GM19328 (cell line): ENCODE results near the gene TSPAN15.

Experiments used
- ATAC-seq: cut with Tn5 transposase; IDR thresholded peaks from one replicate; pipeline ENCODE4 v1.9.1; 2021; ENCODE audit warnings: mild to moderate bottlenecking, moderate library complexity; ENCODE audit not compliant: unreplicated experiment

TSPAN15 gene

DNA sequence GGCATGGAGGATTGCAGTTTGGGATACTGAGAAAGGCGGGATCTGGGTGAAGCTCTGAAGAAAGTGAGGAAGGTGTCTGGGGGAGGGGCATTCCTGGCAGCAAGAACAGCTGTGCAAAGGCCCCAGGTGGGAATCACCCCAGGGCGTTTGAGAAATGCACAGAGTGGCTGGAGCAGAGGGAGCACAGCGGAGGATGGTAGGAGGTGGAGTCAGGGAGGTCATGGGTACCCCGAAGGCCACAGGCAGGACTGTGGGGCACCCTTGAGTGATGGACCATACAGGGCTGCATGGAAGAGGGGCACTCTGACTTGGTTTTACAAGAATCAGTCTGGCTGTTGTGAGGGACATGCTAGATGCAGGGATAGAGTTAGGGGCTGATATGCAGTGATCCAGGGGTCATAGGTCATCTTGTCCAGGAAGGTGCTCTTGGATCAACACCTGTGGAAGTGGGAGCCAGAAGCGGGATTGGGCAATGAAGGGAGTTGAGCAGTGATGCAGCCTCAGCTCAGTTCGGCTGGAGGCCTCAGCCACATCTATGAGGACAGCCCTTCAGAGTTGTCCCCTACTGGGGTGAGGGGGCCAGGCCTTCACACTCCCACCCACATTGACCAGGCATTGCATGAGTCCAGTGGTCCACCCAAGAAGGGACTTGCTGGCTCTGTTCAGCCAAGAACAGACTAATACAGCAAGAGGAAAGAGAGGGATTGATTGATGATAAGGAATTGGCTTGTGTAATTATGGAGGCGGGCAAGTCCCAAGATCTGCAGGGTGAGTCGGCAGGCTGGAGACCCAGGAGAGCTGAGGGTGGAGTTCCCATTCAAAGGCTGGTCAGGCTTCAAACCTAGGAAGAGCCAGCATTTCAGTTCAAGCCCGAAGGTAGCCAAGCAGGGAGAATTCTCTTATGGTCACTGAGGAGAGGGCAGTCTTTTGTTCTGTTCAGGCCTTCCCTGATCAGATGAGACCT is 48.7 kb downstream of the TSPAN15 start:
- ATAC-seq = no peak

DNA sequence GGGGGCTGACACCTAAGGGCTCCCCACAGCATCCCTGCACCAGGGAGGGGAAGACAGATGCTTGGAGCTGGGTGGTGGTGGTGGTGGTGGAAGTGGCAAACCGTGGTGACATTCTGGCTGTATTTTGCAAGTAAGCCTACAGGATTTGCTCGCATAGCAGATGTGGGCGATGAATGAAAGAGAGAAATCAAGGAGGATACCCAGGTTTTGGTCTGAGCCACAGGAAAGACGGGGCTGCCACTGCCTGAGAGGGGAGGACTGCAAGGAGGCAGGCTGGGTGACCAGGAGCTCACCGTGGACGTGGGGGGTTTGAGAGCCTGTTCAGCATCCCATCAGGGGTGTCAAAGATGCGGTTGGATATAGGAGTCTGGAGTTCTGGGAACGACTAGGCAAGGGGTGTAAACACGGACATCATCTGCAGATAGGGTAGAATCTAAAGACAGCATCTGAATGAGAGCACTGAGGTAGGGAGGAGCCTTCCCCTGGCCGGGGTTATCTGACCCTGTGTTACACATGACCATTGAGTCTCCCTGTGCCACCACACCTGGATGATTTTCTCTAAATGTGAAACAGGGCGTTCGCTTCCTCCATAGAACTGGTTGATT is 49.7 kb downstream of the TSPAN15 start:
- ATAC-seq = no peak

DNA sequence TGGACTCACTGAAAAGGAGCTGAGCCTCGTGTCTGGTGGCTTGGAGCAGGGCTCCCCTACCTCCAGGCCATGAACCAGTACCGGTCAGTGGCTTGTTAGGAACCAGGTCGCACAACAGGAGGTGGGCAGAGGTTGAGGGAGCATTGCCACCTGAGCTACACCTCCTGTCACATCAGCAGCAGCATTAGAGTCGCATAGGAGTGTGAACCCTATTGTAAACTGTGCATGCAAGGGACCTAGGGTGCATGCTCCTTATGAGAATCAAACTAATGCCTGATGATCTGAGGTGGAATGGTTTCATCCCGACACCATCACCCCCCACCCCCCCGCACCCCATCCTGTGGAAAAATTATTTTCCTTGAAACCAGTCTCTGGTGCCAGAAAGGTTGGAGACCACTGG is 50.4 kb downstream of the TSPAN15 start:
- no peak for ATAC-seq

DNA sequence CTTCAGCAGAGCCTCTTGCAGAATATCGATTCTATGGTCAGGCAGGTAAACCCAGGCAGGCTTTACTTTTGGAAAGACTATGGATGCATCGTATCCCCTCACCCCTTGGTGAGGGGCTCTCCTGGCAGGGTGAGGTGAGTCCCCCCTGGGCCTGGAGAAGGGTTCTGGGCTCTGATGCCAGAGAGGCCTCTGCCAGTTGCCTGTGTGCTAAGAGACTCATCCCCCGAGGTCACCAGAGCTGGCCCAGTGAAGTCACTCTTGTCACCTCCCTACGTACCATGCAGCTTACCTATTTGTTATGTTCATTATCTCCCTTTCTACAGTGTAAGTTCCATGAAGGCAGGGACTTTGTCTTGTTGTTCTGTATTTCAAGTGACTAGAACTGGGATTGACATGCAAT is 51.3 kb downstream of the TSPAN15 start:
- ATAC-seq = no peak

DNA sequence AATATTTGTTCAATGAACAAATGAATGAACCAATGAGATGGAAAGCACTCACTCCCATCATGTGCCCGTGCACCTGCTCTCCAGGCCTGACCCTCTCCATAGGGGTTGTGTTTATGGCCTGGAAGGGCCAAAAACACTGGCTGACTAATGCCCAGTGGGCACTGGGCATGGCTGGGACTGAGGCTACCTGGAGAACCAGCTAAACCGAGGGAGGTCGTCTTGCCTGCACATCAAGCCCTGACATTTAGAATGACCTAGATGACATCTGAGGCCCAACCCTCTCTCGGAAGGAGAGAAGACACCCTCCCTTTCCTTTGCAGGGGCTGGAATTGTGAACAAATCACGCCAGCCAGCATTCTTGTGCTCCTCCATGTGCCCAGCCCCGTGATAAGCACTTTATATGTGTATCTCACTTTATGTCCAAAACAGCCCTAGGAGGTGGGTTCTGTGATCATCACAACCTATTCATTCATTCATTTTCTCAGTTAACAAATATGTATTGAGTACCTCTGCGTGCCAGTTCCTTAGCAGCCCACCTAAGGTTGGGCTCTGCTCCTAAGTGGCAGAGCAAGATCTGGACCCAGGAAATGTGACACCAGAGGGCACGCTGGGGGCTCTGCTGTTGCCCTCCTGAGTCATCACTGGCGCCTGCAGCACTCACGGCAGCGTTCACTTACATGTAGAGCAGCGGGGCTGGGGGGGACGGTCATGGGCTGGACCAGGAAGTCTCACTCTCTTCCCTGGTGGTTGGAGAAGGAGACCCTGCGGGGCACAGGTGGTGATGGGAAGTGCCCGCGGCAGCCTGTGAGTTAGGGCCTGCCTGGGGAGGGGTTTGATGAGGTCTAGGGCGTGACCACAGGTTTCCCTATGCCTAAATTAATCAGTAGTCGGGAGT is 52.0 kb downstream of the TSPAN15 start:
- no peak for ATAC-seq

DNA sequence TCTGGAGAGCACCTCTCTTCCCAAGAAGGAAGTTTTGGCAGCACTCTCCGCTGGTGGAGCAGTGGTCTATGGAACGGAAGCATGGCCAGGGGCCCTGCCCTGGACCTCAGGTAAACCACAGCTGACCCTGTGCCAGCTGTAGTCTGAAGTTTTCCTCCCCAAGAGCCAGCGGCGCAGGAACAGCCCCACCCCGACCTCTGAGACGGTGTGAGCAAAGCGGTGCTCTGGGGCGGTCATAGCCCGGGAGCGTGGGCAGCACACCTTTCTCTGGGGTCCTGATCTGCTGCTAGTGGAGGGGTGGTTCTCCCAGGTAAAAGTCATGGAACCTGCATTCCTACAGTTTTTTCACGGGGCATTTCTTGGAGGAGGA is 52.6 kb downstream of the TSPAN15 start:
- no peak for ATAC-seq

DNA sequence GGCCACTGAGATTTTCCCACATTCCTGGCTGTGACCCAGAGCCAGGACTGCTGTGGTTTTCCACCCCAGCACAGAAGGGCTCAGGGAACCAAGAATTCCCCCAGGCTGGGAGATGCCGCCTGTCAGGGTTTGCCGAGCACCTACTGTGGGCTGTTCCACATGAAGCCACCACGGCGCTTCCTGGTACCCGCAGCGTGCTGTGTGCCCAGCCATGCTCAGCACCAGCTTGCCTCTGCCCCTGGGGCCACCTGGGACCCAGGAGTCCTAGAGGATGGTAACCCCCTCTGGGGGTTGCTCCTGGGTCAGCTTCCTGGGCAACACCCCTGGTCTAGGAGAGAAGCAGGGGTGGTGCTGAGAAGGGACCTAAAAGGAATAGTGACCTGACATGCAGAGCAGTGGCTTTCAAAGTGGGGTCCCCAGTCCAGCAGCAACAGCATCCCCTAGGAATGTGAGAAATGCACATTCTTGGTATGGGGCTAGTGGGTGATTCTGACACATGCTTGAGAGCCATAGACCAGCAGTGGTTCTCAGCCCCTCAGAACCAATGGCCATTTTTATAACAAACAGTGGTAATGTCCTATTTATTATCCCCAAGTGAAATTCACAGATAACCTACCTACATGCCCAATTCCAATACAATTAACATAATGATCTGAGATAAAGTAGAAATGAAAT is 53.4 kb downstream of the TSPAN15 start:
- ATAC-seq = no peak

DNA sequence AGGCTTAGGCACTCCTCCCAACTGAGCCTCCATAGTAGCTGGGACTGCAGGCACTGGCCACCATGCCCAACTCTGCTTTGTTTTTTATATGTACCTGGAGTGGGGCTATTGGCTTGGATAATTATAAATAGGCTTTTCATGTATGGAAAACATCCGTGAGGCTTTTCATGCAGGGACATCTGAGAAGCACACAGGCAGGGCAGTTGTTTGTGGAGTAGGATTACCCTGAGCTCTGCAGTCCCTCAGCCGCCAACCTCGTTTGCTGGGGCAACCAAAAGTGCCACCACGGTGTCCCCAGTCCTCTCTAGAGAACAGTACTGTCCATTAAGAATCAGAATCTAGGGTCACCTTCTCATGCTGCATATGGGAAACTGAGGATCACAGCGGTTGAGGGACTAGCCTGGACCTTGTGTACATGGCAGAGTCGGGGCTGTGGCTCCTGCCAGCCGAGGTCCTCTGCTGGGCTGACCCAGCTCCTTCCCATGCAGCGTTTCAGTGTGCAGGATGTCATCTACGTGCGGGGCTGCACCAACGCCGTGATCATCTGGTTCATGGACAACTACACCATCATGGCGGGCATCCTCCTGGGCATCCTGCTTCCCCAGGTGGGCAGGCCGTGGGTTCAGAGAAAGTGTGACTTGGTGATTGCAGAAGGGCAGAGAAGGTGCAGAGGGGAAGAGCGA is 54.5 kb downstream of the TSPAN15 start:
- no peak for ATAC-seq

DNA sequence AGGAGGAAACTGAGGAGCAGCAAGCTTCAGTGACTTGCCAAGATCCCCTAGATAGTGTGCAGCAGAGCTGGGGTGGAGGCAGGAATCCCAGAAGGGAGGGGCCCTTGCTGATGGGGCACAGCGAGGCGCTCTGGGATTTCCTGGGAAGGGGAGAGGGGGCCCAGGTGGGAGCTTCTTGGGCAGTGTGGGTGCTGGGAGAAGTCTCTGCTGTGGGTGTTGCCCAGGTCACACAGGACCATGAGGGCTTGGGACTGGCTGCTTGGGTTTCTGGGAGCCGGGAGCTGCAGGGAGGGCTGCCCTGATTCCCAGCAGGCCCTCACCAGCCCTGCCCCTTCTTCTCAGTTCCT is 55.2 kb downstream of the TSPAN15 start:
- ATAC-seq = no peak

DNA sequence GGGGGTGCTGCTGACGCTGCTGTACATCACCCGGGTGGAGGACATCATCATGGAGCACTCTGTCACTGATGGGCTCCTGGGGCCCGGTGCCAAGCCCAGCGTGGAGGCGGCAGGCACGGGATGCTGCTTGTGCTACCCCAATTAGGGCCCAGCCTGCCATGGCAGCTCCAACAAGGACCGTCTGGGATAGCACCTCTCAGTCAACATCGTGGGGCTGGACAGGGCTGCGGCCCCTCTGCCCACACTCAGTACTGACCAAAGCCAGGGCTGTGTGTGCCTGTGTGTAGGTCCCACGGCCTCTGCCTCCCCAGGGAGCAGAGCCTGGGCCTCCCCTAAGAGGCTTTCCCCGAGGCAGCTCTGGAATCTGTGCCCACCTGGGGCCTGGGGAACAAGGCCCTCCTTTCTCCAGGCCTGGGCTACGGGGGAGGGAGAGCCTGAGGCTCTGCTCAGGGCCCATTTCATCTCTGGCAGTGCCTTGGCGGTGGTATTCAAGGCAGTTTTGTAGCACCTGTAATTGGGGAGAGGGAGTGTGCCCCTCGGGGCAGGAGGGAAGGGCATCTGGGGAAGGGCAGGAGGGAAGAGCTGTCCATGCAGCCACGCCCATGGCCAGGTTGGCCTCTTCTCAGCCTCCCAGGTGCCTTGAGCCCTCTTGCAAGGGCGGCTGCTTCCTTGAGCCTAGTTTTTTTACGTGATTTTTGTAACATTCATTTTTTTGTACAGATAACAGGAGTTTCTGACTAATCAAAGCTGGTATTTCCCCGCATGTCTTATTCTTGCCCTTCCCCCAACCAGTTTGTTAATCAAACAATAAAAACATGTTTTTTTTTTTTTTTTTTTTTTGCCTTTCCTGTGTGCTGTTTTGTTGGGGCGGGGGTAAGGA is 55.8 kb downstream of the TSPAN15 start:
- no peak for ATAC-seq

DNA sequence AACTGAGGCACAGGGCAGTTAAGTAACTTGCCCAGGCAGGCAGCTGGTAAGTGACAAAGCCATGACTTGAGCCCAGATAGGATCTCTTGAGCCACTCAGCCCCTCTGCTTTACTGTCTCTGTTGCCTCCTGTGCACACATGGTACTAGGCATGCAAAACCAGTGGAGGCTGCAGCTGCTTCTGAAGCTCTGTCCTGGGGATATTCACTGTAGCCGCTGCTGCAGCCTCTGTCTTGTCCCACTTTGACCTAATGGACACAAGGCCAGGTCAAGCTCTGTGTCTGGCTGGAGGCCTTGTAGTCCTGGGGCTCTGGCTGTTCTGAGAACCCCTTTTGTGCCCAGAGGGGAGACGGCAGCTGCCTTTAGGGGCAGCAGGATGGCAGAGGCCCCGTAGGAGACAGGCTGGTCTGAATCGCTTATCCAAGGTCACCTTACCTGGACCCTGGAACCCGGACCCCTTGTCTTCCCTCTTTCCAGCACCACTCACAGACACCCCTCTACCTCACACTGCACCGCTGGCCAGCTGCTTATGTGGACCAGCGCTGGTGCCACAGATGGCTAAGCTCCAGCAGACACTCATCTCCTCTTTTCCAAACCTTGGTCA is 57.6 kb downstream of the TSPAN15 start:
- no peak for ATAC-seq

DNA sequence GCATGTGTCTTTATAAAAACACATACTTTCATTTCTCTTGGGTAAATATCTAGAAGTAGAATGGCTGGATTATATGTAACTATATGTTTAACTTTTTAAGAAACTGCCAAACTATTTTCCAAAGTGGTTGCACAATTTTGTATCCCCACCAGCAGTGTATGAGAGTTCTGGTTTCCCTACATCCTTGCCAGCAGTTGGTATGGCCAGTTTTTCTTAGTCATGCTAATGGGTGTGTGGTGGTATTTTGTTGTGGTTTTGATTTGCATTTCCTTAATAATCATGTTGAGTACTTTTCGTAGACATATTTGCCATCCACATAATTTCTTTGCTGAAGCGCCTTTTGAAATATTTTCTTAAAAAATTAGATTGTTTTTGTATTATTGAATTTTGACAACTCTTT is 61.6 kb downstream of the TSPAN15 start:
- ATAC-seq = no peak

DNA sequence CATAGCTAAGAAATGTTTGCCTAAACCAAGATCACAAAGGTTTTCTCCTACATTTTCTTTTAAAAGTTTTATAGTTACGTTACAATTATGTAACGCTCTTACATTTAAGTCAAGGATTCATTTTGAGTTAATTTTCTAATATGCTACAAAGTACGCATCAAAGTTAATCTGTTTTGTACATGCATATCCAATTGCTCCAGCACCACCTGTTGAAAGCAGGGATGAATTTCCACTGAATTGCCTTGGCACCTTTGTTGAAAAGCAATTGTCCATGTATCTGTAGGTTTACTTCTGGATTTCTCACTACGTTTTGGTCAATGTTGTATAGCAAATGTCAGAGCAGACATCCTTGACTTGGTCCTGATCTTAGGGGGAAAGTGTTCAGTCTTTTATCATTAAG is 62.4 kb downstream of the TSPAN15 start:
- ATAC-seq = no peak

DNA sequence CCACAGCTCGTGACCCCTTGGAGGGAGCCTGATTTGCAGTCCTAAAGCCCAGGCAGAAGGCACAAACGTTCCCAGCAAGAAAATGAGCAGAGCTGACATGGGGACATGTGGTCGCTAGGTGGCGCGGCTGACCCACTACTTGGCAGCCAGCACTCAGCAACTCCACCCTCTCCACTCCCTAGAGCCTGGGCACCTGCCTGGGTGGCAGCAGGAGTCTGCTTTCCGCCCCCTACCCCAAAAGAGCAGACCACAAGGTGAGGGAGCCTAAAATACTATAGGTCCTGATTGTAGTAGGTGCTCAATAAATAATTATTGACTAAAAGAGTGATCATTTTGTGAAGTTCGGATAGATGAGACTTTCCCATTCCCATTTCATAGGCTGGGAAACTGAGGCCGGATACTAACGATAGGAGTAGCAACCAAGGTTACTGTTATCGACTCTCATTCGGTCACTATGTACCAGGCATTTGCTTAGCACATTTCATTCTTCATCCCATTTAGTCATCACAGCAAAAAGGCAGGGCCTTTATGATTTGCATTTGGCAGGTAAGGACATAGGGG is 64.5 kb downstream of the TSPAN15 start:
- ATAC-seq = no peak

DNA sequence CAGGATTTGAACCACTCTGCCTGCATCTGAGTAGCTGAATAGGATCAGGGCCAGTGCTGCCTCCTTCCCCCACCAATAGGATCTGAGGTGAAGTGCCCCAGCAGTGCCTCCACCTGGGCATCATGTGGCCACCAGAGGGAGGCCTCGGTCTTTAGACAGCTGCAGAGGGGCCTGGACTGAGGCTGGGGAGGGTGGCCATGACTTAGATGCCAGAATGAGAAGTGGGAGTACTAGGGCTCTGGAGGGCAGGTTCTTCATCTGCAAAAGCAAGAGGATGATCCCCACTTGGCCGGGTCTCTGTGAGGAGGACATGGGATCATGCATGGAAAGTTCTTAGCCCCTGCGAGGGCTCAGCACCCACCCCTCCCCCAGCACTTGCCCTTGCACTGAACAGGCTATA is 65.1 kb downstream of the TSPAN15 start:
- no peak for ATAC-seq

DNA sequence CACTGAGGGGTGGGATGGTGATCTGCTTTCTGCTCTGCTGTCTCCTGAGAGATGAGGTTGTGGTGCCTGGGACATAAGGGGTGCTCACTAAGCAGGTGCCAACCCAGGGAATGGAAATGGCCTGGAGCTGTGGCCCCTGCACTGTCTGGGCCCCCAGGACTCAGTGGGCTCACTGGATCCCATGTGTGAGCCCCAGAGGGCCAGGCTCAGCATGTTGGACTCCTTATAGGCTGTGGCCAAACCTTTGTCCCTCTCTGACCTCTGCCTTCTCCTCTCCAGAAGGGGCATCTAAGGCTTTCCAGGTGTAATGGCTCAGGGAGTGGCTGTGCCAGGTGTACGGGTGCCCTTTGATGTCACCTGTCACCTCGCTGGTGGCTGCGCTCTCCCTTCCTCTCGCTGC is 65.5 kb downstream of the TSPAN15 start:
- no peak for ATAC-seq

DNA sequence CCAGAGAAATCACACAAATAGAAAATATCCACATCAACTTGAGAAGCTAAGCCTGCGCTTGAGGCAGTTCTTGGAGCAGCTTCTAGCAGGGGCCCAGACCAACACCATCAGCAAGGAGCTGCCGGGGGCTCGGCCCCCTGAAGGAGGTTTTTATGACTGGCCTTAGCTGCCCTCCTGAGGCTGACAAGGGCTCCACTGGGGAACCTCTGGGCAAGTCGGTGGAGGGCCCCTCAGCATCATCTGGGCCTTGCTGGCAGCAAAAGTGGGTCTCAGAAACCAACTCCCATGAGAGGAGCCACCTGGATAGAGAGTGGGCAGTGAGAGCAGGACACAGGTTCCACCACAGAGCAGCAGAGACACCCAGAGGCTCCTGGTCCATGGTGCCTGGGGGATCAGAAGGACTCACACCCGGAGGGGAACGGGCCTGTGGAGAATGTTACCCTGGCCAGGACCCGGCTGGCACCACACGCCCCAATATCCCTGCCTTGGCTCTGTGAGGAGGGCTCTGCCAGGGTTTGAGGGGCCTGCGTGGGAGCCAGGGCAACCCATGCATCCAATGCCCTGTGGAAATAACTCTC is 66.1 kb downstream of the TSPAN15 start:
- no peak for ATAC-seq

DNA sequence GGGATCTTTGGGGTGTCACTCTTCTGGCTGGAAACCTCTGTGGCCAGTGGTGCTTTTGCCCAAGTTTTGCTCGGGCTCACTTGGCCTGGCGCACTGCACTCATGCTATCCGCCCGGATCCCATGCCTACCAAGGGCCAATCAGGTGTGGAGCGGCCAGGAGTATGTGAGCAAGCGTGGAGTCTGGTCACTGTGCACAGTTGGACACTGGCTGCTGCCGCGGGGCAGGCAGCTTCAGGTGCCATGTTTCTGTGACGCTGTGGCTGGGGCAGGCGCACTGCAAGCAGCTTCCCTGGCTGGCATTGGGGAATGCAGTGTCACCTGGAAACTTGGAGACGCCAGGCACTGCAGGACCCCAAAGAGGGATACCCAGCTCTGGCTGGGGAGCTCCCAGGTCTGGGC is 76.7 kb downstream of the TSPAN15 start:
- ATAC-seq = no peak
